Measurements from ENCODE around the gene ENAH.

The ENAH gene

DNA sequence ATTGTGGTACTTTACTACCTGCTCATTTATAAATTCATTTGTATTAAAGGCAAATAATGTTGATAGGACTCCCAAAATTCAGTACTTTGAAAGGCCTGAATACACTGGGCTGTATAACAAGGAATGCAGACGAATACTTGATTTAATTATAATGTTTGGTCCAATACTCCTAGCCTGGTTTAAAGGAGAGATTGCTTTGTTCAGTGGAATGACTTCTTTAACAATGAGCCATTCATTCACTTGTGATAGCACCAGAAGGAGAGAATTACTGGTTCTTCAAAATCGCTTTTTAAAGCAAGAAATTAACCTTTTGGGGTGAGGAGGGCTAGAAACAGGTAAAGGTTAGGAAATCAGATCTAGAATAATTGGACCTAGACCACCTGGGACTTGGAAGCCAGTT is 28.3 kb upstream of the ENAH start:
- TF ChIP-seq, protein P1, sequence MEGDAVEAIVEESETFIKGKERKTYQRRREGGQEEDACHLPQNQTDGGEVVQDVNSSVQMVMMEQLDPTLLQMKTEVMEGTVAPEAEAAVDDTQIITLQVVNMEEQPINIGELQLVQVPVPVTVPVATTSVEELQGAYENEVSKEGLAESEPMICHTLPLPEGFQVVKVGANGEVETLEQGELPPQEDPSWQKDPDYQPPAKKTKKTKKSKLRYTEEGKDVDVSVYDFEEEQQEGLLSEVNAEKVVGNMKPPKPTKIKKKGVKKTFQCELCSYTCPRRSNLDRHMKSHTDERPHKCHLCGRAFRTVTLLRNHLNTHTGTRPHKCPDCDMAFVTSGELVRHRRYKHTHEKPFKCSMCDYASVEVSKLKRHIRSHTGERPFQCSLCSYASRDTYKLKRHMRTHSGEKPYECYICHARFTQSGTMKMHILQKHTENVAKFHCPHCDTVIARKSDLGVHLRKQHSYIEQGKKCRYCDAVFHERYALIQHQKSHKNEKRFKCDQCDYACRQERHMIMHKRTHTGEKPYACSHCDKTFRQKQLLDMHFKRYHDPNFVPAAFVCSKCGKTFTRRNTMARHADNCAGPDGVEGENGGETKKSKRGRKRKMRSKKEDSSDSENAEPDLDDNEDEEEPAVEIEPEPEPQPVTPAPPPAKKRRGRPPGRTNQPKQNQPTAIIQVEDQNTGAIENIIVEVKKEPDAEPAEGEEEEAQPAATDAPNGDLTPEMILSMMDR (IDR thresholded peaks at IDR 0.05; ENCODE audit: low read depth, low read length, missing control alignments): no peak
- Histone ChIP-seq H3K36me3 (replicated peaks) (no peaks in the 10 kb centered on the region), H3K27ac (no peak overlapping the region), H3K4me3 (ENCODE audit: low read depth, low read length) (no peak overlapping the region), H3K27me3 (replicated peaks) (no peaks in the 10 kb centered on the region)
- no peak for DNase-seq
- in situ Hi-C loops (cut with HindIII; ENCODE audit: low pct_ligation_motif_present, low sequenced_read_pairs): no loop called here

DNA sequence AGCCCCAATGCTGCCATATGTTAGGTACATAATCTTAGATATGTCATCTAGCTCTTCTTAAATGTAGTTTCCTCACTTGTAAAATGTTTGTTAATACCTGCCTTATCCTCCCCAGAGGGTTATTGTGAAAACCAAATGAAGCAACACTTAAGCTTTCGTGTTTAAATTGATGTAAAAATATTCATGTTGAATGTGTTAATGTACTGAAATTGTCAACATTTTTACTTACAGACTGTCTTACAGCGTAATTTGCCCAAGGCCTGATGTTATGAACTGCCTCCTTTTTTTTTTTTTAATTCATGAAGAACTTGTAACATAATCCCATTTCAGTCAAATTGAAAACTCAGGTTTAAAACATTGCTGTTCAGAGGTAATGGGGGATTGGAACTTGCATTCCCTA is 25.6 kb upstream of the ENAH start:
- Histone ChIP-seq H3K4me3 (ENCODE audit: low read depth, low read length) (no peak overlapping the region), H3K27me3 (replicated peaks) (no peaks in the 10 kb centered on the region), H3K36me3 (replicated peaks) (no peaks in the 10 kb centered on the region), H3K27ac (no peak overlapping the region)
- DNase-seq: no peak
- in situ Hi-C loops (cut with HindIII; ENCODE audit: low pct_ligation_motif_present, low sequenced_read_pairs): no loop called here
- TF ChIP-seq, protein P1 (IDR thresholded peaks at IDR 0.05; ENCODE audit: low read depth, low read length, missing control alignments): no peak

DNA sequence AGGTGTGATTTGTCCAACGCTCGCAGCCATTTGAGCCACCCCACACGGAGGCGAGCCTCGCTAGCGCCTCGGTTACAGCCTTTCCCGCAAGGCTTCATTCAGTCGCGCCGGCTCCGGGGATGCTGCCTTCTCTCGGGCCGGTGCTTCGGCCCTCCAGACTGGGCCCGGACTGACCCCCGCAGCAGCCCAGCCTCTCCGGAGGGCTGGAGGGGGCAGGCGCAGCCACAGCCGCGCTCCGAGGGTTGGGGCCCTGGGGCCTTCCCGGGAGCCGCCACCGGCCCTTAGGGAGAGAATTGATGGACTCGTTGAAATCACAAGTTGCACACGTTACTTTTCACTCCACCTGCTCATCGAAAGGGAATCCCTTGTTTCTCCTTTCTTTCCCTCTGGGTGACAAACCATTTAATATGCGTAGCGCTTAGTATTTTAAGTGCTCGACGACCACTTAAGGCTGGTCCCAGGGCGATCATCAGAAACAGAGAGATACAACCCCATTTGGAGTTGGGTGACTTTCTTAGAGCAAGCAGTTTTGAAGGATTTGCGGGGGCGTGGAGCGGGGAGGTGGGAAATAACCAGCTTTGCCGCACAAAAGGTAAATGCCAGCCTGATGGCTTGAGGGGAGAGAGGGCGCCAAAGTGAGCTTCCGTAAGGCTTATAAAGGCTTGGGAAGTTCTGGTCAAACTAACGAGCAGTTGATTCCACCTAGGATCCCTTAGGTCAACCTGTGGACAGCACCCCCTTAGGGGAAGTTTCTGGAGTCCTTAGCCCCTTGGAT is 24.6 kb upstream of the ENAH start:
- DNase-seq: no peak
- H3K4me3 ChIP-seq (ENCODE audit: low read depth, low read length): peak overlapping the region; percentile 20
- in situ Hi-C loops (cut with HindIII; ENCODE audit: low pct_ligation_motif_present, low sequenced_read_pairs): no loop called here
- no peaks in the 10 kb centered on the region for H3K36me3 ChIP-seq (replicated peaks)
- no peak overlapping the region for H3K27ac ChIP-seq
- TF ChIP-seq, protein P1 (IDR thresholded peaks at IDR 0.05; ENCODE audit: low read depth, low read length, missing control alignments): no peak
- no peaks in the 10 kb centered on the region for H3K27me3 ChIP-seq (replicated peaks)

DNA sequence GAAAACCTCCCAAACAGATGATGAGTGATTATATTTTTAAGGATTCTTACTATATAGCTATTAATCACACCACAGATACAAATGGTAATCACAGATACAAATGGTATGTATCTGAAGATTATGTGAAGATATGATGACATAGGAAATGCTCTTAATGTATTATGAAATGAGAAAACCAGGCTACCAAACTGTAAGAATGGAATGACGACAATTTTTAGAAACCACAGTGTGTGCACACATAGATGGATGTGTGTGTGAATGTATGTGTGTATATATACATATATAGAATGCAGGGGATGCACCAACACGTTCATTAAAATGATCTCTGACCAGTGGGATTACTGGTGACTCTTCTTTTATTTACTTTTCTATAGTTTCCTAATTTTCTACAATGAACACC is 21.5 kb upstream of the ENAH start:
- DNase-seq: no peak
- in situ Hi-C loops (cut with HindIII; ENCODE audit: low pct_ligation_motif_present, low sequenced_read_pairs): no loop called here
- Histone ChIP-seq H3K36me3 (replicated peaks) (no peaks in the 10 kb centered on the region), H3K27me3 (replicated peaks) (no peaks in the 10 kb centered on the region), H3K27ac (no peak overlapping the region), H3K4me3 (ENCODE audit: low read depth, low read length) (no peak overlapping the region)
- TF ChIP-seq, protein P1 (IDR thresholded peaks at IDR 0.05; ENCODE audit: low read depth, low read length, missing control alignments): no peak

DNA sequence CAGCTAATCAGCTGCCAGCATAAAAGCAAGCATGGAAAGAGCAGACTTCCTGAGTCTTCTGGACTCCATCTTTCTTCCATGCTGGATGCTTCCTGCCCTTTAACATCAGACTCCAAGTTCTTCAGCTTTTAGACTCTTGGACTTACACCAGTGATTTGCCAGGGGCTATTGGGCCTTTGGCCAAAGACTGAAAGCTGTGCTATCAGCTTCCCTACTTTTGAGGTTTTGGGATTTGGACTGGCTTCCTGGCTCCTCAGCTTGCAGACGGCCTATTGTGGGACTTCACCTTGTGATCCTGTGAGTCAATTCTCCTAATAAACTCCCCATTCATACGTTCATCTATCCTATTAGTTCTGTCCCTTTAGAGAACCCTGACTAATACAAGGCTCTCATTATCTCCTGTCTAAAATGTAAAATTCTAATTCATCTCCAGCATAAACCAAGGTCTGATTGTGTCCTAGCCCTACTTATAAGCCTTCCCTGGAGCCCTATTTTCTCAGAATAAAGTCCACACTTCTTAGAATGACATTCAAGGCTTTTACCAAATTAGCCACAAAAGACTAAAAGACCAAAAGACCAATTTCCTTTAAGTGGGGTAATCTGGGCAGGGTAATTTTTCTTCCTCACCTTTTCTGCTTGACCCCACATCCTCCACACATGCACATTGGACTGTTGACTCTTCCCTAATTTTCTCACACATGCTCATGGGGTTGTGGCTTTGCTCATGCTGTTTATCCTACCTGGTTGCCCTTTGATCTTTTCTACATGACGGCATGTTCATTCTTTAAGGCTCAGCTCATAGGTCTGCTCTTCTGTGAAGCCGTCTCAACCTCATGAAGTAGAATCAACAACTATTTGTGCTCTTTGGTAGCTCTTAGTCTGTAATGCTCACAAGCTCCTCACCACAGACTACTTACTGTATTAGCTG is 18.1 kb upstream of the ENAH start:
- DNase-seq: no peak
- in situ Hi-C loops (cut with HindIII; ENCODE audit: low pct_ligation_motif_present, low sequenced_read_pairs): no loop called here
- TF ChIP-seq, protein P1 (IDR thresholded peaks at IDR 0.05; ENCODE audit: low read depth, low read length, missing control alignments): no peak
- H3K27ac ChIP-seq: no peak overlapping the region
- H3K27me3 ChIP-seq (replicated peaks): no peaks in the 10 kb centered on the region
- no peak overlapping the region for H3K4me3 ChIP-seq (ENCODE audit: low read depth, low read length)
- H3K36me3 ChIP-seq (replicated peaks): no peaks in the 10 kb centered on the region

All from brain microvascular endothelial cell (primary cell).